A673 (cell line): ENCODE measurements around the gene TTLL11.

Experiments
- EZH2 ChIP-seq: fragments of 200-600 bp; sonication (generic); IDR thresholded peaks from 2 replicates; pipeline ENCODE4 v1.6.1; 2017; ENCODE audit warnings: borderline replicate concordance, low read depth, mild to moderate bottlenecking, mixed read lengths, antibody characterized with exemption, low read length; ENCODE audit not compliant: poor library complexity, severe bottlenecking
- TF ChIP-seq, protein P1 (sequence below): fragments of 300-800, 200-600 bp; sonication (generic); conservative IDR thresholded peaks from 2 replicates; pipeline ENCODE4 v1.5.1; 2017; ENCODE audit warnings: low read depth, mild to moderate bottlenecking, antibody characterized with exemption, low read length, moderate library complexity, mixed read lengths

DNA sequence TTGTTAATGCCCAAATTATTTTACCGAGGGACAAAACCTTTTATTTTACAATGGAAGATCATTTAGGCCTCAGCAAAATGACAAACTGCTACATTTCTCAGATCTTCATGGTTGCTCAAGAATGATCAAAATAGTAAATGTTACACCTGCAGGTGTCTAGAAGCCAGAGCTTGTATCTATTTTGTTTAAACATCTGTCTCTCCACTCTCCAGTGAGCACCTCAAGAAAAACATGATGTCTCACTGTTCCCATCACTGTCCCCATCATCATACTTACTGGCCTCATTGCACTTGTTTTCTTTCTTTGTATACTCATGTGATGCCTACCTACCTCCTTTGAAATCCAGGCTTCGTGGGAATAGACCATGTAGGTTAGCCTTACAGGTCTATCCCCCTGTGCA, 149.6 kb downstream of the TTLL11 start:
- TF ChIP-seq, protein P1, sequence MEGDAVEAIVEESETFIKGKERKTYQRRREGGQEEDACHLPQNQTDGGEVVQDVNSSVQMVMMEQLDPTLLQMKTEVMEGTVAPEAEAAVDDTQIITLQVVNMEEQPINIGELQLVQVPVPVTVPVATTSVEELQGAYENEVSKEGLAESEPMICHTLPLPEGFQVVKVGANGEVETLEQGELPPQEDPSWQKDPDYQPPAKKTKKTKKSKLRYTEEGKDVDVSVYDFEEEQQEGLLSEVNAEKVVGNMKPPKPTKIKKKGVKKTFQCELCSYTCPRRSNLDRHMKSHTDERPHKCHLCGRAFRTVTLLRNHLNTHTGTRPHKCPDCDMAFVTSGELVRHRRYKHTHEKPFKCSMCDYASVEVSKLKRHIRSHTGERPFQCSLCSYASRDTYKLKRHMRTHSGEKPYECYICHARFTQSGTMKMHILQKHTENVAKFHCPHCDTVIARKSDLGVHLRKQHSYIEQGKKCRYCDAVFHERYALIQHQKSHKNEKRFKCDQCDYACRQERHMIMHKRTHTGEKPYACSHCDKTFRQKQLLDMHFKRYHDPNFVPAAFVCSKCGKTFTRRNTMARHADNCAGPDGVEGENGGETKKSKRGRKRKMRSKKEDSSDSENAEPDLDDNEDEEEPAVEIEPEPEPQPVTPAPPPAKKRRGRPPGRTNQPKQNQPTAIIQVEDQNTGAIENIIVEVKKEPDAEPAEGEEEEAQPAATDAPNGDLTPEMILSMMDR = no peak
- TF ChIP-seq EZH2 = no peak
